Measurements from ENCODE around the gene TIMM29.
A peak's percentile ranks its signal among the peaks of the same experiment; 100 is the strongest.
"Not testable (repeated sequence)": the region's sequence is repeated elsewhere in the genome, so short reads cannot be mapped to it uniquely, and the experiment has no call there.

TIMM29 gene

GRCh38 chr19:10912619-10913018 is 16.0 kb upstream of the TIMM29 start:
- DNase-seq, result no peak

DNA sequence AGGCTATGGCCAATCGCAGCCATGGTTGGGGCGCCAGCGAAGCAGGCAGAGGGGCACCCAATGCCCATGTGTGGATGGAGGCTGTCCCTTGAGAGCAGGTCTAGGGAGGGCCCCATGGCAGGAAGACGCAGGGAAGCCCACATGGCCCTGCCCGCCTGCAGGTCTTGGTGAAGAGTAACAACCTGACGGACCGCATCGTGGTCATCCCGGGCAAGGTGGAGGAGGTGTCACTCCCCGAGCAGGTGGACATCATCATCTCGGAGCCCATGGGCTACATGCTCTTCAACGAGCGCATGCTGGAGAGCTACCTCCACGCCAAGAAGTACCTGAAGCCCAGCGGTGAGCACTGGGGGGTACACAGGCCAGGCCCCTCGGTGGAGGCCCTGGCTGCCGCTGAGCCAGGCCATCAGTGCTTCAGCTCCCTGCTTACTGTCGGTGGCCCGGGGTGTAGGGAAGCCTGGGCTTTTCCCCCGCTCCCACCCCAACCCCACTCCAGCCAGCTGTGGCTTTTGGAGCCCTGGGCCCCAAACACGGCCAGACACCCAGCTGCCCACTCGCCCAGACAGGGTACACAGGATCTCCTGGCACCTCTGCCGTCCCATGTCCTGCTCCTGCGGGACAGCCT is 14.8 kb upstream of the TIMM29 start:
- no peak for DNase-seq

- DNase-seq, result no peak
These were observed 13.2 kb upstream of the TIMM29 start for GRCh38 chr19:10915130-10916091.

GRCh38 chr19:10916602-10917001 is 12.0 kb upstream of the TIMM29 start:
- DNase-seq, result no peak

DNA sequence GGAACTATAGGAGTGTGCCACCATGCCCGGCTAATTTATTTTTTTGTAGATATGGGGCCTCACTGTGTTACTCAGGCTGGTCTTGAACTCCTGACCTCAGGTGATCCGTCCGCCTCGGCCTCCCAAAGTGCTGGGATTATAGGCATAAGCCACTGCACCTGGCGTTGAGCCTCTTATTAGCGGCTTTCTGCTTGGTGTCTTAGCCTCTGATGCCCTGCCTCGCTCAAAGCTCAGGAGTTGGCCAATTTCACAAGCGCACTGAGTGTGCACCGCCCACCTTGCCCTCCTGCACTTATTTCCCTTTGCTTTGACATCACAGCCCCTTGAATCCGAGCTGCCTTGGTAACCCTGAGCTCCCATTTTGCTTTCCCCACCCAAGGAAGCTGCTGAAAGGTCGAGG is 10.3 kb upstream of the TIMM29 start:
- DNase-seq, result no peak

DNA sequence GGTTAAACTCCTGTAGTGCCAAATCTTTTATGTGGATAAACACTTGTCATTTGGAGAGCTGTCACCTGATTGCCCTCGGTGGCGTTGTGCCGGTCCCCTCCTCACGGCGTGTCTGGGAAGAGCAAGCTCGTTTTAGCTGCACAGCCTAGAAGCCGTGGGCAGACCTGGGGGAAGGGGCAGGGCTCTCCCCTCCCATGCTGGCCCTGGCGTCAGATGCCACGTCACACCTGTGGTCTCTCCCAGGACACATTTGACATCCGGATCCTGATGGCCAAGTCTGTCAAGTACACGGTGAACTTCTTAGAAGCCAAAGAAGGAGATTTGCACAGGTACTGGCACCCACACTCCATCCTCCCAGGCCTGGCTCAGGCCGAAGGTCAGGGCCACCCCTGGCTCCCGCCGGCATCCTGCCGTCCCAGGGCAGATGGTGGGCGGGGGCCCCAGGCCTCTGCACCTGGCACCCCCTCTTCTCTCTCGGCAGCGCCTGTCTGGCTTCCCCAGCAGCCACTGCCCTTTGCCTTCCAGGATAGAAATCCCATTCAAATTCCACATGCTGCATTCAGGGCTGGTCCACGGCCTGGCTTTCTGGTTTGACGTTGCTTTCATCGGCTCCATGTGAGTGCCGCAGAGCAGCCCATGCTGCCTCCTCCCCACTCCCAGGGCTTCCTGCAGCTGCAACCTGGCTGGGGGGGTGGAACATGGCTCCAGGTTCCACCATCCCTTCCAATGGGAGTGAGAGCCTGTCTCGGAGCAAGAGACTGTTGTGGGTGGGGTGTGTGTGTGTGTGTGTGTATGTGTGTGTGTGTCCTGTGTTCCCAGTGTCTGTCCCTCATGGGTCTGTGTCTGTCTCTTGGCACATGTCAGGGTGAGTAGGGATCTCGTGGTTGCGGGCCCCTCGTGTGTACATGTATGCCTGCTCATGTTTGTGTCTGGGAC is 9.0 kb upstream of the TIMM29 start:
- no peak for DNase-seq

- DNase-seq, result no peak
These were observed 8.3 kb upstream of the TIMM29 start for GRCh38 chr19:10920288-10920655.

DNA sequence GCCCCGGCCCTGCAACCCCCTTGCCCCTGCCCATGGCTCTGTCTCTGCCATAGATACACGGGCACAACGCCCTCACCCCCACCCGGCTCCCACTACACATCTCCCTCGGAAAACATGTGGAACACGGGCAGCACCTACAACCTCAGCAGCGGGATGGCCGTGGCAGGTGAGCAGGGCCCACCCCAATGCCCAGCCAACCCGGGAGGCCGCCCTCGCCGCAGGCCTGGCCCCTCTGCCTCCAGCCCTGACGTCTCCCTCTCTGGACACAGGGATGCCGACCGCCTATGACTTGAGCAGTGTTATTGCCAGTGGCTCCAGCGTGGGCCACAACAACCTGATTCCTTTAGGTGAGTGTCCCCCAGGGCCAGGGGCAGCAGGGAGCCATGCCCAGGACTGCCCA is 7.8 kb upstream of the TIMM29 start:
- no peak for DNase-seq

GRCh38 chr19:10921199-10921909 is 7.3 kb upstream of the TIMM29 start:
- no peak for DNase-seq

- no peak for DNase-seq
These were observed 6.5 kb upstream of the TIMM29 start for GRCh38 chr19:10921910-10922637.

- DNase-seq, result no peak
These were observed 6.0 kb upstream of the TIMM29 start for GRCh38 chr19:10922638-10923014.

- DNase-seq, result no peak
These were observed 5.1 kb upstream of the TIMM29 start for GRCh38 chr19:10923260-10924112.

GRCh38 chr19:10924597-10924996 is 4.0 kb upstream of the TIMM29 start:
- DNase-seq, result no peak

GRCh38 chr19:10927730-10928562 is 665 bp upstream of the TIMM29 start:
- no peak for DNase-seq

DNA sequence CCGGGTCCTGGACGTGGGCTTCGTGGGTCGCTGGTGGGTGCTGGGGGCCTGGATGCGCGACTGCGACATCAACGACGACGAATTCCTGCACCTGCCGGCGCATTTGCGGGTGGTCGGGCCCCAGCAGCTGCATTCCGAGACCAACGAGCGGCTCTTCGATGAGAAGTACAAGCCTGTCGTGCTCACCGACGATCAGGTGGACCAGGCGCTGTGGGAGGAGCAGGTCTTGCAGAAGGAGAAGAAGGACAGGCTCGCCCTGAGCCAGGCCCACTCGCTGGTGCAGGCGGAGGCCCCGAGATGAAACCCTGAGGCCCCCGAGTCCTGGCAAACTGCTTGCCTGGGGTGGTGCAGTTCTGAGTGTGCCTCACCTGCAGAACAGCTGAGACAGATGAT is 787 bp downstream of the TIMM29 start:
- DNase-seq, result no peak

GRCh38 chr19:10935371-10936059 is 6.9 kb downstream of the TIMM29 start:
- no peak for DNase-seq

- DNase-seq, result peak; percentile 9
These were observed 8.1 kb downstream of the TIMM29 start for GRCh38 chr19:10936661-10937084.

DNA sequence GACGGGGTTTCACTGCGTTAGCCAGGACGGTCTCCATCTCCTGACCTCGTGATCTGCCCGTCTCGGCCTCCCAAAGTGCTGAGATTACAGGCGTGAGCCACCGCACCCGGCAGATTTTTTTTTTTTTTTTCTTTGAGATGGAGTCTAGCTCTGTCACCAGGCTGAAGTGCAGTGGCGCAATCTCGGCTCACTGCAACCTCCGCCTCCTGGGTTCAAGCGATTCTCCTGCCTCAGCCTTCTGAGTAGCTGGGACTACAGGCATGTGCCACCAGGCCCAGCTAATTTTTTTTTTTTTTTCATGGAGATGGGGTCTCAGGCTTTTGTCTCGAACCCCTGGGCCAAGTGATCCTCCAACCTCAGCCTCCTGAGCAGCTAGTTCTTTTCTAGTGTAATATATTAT is 13.0 kb downstream of the TIMM29 start:
- not testable (repeated sequence) for DNase-seq

DNA sequence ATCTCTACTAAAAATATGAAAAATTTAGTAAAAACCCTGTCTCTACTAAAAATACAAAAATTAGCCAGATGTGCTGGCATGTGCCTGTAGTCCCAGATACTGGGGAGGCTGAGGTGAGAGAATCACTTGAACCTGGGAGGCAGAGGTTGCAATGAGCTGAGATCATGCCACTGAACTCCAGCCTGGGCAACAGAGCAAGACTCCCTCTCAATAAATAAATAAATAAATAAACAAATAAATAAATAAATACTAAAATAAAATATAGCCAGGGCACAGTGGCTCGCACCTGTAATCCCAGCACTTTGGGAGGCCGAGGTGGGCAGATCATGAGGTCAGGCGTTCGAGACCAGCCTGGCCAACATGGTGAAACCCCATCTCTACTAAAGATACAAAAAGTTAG is 14.8 kb downstream of the TIMM29 start:
- DNase-seq, result not testable (repeated sequence)
